A549 (cell line): ENCODE measurements around the gene OBSCN. TPM values are rescaled to one million over a fixed set of nuclear protein-coding genes. Genes with fewer than 3 reads are reported as not detected.

ENCODE experiments used
- ATAC-seq, 2 experiments: fragments of 200-7000 bp in 1 of 2; fragments of >200 bp in 1 of 2; cut with Nextera tagmentation in 1 of 2; cut with Tn5 transposase in 1 of 2; 3 replicates each; pipeline versions ENCODE4 v1.8.0 to v1.9.1; 2018 to 2020; ENCODE audit warnings: mild to moderate bottlenecking in 1 of 2, moderate library complexity in 1 of 2
- CTCF ChIA-PET: fragments of 300-600 bp; sonication (Branson Sonifier 250); formaldehyde crosslinking; extraction: SDS; loops from one replicate; lab custom pipeline; 2021; ENCODE audit warnings: antibody characterized with exemption, inconsistent platforms; lab: Yijun Ruan, JAX
- POLR2A ChIA-PET: fragments of 350-600 bp; formaldehyde crosslinking; extraction: SDS; loops from one replicate; lab custom pipeline; 2021; ENCODE audit warnings: antibody characterized with exemption, inconsistent platforms; lab: Yijun Ruan, JAX
- DNase-seq, 2 experiments: peaks; one replicate each; pipeline versions ENCODE4 v3.0.0 to v3.0.0-alpha.2; 2011 to 2016; ENCODE audit warnings: low read depth in 1 of 2, low spot score in 1 of 2
- FAIRE-seq: peaks from 2 replicates; lab custom pipeline; 2011; peaks lifted over from hg19 to GRCh38; lab: Jason Lieb, UNC
- H3K27ac ChIP-seq, 2 experiments: fragments of >200 bp; sonication (Bioruptor Twin); formaldehyde crosslinking; 3 replicates each; pipeline ENCODE4 v1.5.1; 2016 to 2017
- H3K4me1 ChIP-seq: fragments of >200 bp; sonication (Bioruptor Twin); formaldehyde crosslinking; 3 replicates; pipeline ENCODE4 v1.6.1; 2016
- H3K4me2 ChIP-seq: fragments of >200 bp; sonication (Bioruptor Twin); formaldehyde crosslinking; 3 replicates; pipeline ENCODE4 v1.6.1; 2016
- H3K4me3 ChIP-seq: fragments of >200 bp; sonication (Bioruptor Twin); formaldehyde crosslinking; 3 replicates; pipeline ENCODE4 v1.5.1; 2016
- H3K9me3 ChIP-seq: fragments of >200 bp; sonication (Bioruptor Twin); formaldehyde crosslinking; 3 replicates; pipeline ENCODE4 v1.6.1; 2016
- ATOH8 ChIP-seq: fragments of 250-450 bp; sonication (Bioruptor Pico); IDR thresholded peaks from 2 replicates; pipeline ENCODE4 v1.5.0; 2020; ENCODE audit warnings: low read depth, mild to moderate bottlenecking, moderate library complexity
- BHLHE40 ChIP-seq: IDR thresholded peaks from 2 replicates; pipeline ENCODE4 v1.6.1; 2012; ENCODE audit warnings: low read depth, low read length, inconsistent platforms
- CBX2 ChIP-seq: fragments of 200-600 bp; sonication (generic); IDR thresholded peaks from 2 replicates; pipeline ENCODE4 v1.6.1; 2016; ENCODE audit warnings: low read depth, mild to moderate bottlenecking, borderline replicate concordance
- CEBPB ChIP-seq, 2 experiments: fragments of >200 bp in 1 of 2; sonication (Bioruptor Twin) in 1 of 2; formaldehyde crosslinking in 1 of 2; IDR thresholded peaks; 2 replicates each; pipeline ENCODE4 v1.6.1; 2012 to 2016
- E2F6 ChIP-seq: IDR thresholded peaks from 2 replicates; pipeline ENCODE4 v1.6.1; 2012; ENCODE audit warnings: low read depth, borderline replicate concordance
- EHF ChIP-seq: fragments of 250-450 bp; sonication (Bioruptor Pico); IDR thresholded peaks from 2 replicates; pipeline ENCODE4 v1.5.0; 2020; ENCODE audit warnings: mild to moderate bottlenecking
- ELK1 ChIP-seq: fragments of 150-350 bp; IDR thresholded peaks from 2 replicates; pipeline ENCODE4 v1.6.1; 2014; ENCODE audit warnings: low read depth, mild to moderate bottlenecking, low read length
- EP300 ChIP-seq, 2 experiments: fragments of >200 bp; sonication (Bioruptor Twin); formaldehyde crosslinking; IDR thresholded peaks; 2 replicates in 1 of 2; 3 replicates in 1 of 2; pipeline ENCODE4 v1.6.1; 2016 to 2017
- ESRRA ChIP-seq: fragments of 150-350 bp; IDR thresholded peaks from 2 replicates; pipeline ENCODE4 v1.6.1; 2014; ENCODE audit warnings: mild to moderate bottlenecking, low read length, borderline replicate concordance
- FOSB ChIP-seq: fragments of 250-450 bp; sonication (Bioruptor Pico); IDR thresholded peaks from 2 replicates; pipeline ENCODE4 v1.5.0; 2020; ENCODE audit warnings: mild to moderate bottlenecking, moderate library complexity
- FOSL2 ChIP-seq, 2 experiments: fragments of 450-650 bp in 1 of 2; fragments of >200 bp in 1 of 2; sonication (Bioruptor Twin) in 1 of 2; formaldehyde crosslinking; IDR thresholded peaks; 2 replicates each; pipeline versions ENCODE4 v1.5.0 to v1.6.1; 2016 to 2020; ENCODE audit warnings: mild to moderate bottlenecking in 1 of 2, moderate library complexity in 1 of 2
- FOXS1 ChIP-seq: fragments of 250-450 bp; sonication (Bioruptor Pico); IDR thresholded peaks from 2 replicates; pipeline ENCODE4 v1.5.0; 2020; ENCODE audit warnings: mild to moderate bottlenecking, moderate library complexity
- GATA3 ChIP-seq: IDR thresholded peaks from 2 replicates; pipeline ENCODE4 v1.6.1; 2012; ENCODE audit warnings: borderline replicate concordance
- HEYL ChIP-seq: fragments of 250-450 bp; sonication (Bioruptor Pico); IDR thresholded peaks from 2 replicates; pipeline ENCODE4 v1.8.0; 2021; ENCODE audit warnings: mild to moderate bottlenecking, moderate library complexity
- HOXB13 ChIP-seq: fragments of 250-450 bp; sonication (Bioruptor Pico); IDR thresholded peaks from 2 replicates; pipeline ENCODE4 v1.5.0; 2020; ENCODE audit warnings: low read depth, mild to moderate bottlenecking, moderate library complexity
- HOXB5 ChIP-seq: fragments of 250-450 bp; sonication (Bioruptor Pico); IDR thresholded peaks from 2 replicates; pipeline ENCODE4 v1.5.0; 2020; ENCODE audit warnings: mild to moderate bottlenecking, moderate library complexity
- JUN ChIP-seq, 2 experiments: fragments of >200 bp; sonication (Bioruptor Twin); formaldehyde crosslinking; IDR thresholded peaks; 2 replicates in 1 of 2; 3 replicates in 1 of 2; pipeline ENCODE4 v1.6.1; 2016 to 2017
- JUNB ChIP-seq: fragments of >200 bp; sonication (Bioruptor Twin); formaldehyde crosslinking; IDR thresholded peaks from 2 replicates; pipeline ENCODE4 v1.6.1; 2016
- KDM1A ChIP-seq: fragments of 200-600 bp; sonication (generic); IDR thresholded peaks from 2 replicates; pipeline ENCODE4 v1.6.1; 2016; ENCODE audit warnings: low read depth, mild to moderate bottlenecking
- MAFK ChIP-seq: fragments of 450-650 bp; IDR thresholded peaks from 2 replicates; pipeline ENCODE4 v1.6.1; 2014; ENCODE audit not compliant: partially characterized antibody
- MYC ChIP-seq: IDR thresholded peaks from 2 replicates; pipeline ENCODE4 v1.6.1; 2012; ENCODE audit warnings: mild to moderate bottlenecking, inconsistent platforms, low read length, improper control_type of control experiment, borderline replicate concordance
- NPAS2 ChIP-seq: fragments of 250-450 bp; sonication (Bioruptor Pico); IDR thresholded peaks from 2 replicates; pipeline ENCODE4 v1.8.0; 2022; ENCODE audit warnings: mild to moderate bottlenecking, moderate library complexity, borderline replicate concordance
- PBX3 ChIP-seq: IDR thresholded peaks from 2 replicates; pipeline ENCODE4 v1.6.1; 2012
- RAD21 ChIP-seq, 2 experiments: fragments of >200 bp in 1 of 2; sonication (Bioruptor Twin) in 1 of 2; formaldehyde crosslinking in 1 of 2; IDR thresholded peaks in 1 of 2; conservative IDR thresholded peaks in 1 of 2; 2 replicates in 1 of 2; 3 replicates in 1 of 2; pipeline ENCODE4 v1.6.1; 2012 to 2018; ENCODE audit warnings: inconsistent platforms in 1 of 2
- RNF2 ChIP-seq: fragments of 200-600 bp; sonication (generic); IDR thresholded peaks from 2 replicates; pipeline ENCODE4 v1.6.1; 2016; ENCODE audit warnings: low read depth, mild to moderate bottlenecking, antibody characterized with exemption, moderate library complexity, borderline replicate concordance
- TP53 ChIP-seq: fragments of 250-450 bp; sonication (Bioruptor Pico); IDR thresholded peaks from 2 replicates; pipeline ENCODE4 v1.5.0; 2021; ENCODE audit warnings: mild to moderate bottlenecking, moderate library complexity
- ZFP36 ChIP-seq: fragments of 450-650 bp; IDR thresholded peaks from 2 replicates; pipeline ENCODE4 v1.6.1; 2014; ENCODE audit warnings: borderline replicate concordance; ENCODE audit not compliant: partially characterized antibody
- ZNF302 ChIP-seq: fragments of 250-450 bp; sonication (Bioruptor Pico); IDR thresholded peaks from 2 replicates; pipeline ENCODE4 v1.9.0; 2021; ENCODE audit warnings: inconsistent platforms, mild to moderate bottlenecking, moderate library complexity
- WGBS: methylation state at CpG from one replicate; pipeline ENCODE4 v1.1.6; 2017; ENCODE audit errors: missing lambda C conversion rate; 5-methylcytosine and 5-hydroxymethylcytosine counted together
- polyA plus RNA-seq, 4 experiments: library from polyadenylated mRNA; depleted of rRNA in 3 of 4; stranded (reverse); fragments of >200 nt; fragmentation: RNase III in 1 of 4; extraction: RNeasy Plus Mini Kit Qiagen cat#74134 plus additional on column Dnase treatment in 1 of 4; gene quantifications; 2 replicates in 3 of 4; 3 replicates in 1 of 4; pipeline ENCODE4 v1.2.3, GENCODE V29; 2011 to 2017
- TF ChIP-seq, protein P1 (sequence below): fragments of >200 bp; sonication (Bioruptor Twin); formaldehyde crosslinking; IDR thresholded peaks from 3 replicates; pipeline ENCODE4 v1.6.1; 2016

Gene OBSCN
- polyA plus RNA-seq, 2 of the 4 experiments (the other 2 are of a cell fraction) = 3.1 to 6.8 TPM

GRCh38 chr1:228214921-228215662, 7.2 kb downstream of the OBSCN start:
- ChIA-PET POLR2A (no interaction called here), CTCF (interaction anchor here (0.6 to 1.6 kb wide), 9 partner anchors 8 to 301 kb away, joined by 3 to 5 read pairs (median 3); no protein-coding TSS in a partner anchor)
- WGBS = 95% methylated on average over 16 of the region's 23 CpGs

DNA sequence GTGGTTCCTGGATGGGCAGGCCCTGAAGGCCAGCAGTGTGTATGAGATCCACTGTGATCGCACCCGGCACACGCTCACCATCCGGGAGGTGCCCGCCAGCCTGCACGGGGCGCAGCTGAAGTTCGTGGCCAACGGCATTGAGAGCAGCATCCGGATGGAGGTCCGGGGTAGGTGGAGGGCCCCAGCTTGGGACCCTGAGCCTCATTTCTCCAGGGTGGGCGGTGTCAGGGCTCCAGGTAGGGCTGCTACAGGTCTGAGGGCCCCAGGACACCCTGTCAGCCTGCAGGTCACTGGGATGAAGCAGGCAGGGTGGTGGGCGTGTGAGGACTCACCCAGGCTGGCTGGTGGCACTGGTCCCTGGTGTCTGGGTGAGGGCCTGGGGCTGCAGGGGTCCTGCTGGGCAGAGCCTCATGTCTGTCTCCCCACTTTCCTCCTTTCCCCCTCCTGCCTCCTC, 7.8 kb downstream of the OBSCN start:
- Histone ChIP-seq H3K4me3 (no peak overlapping the region), H3K27ac (no peak overlapping the region), H3K9me3 (no peaks in the 10 kb centered on the region), H3K4me2 (no peak overlapping the region), H3K4me1 (peaks cover 9% of the 10 kb centered on the region; the same call in 2 of the 3 replicates)
- ChIA-PET POLR2A (no interaction called here), CTCF (interaction anchor here (0.6 to 1.2 kb wide), 3 partner anchors 8 to 85 kb away, joined by 3 read pairs; no protein-coding TSS in a partner anchor)
- WGBS = 91% methylated on average over 12 of the region's 13 CpGs
- no peak for ATAC-seq
- DNase-seq = no peak
- no peak for FAIRE-seq
- TF ChIP-seq GATA3 = no peak
- TF ChIP-seq RNF2 = no peak
- TF ChIP-seq MYC = no peak
- no peak for TF ChIP-seq JUN (IDR thresholded peaks at IDR 0.05)
- TF ChIP-seq ZFP36 = no peak
- TF ChIP-seq, protein P1, sequence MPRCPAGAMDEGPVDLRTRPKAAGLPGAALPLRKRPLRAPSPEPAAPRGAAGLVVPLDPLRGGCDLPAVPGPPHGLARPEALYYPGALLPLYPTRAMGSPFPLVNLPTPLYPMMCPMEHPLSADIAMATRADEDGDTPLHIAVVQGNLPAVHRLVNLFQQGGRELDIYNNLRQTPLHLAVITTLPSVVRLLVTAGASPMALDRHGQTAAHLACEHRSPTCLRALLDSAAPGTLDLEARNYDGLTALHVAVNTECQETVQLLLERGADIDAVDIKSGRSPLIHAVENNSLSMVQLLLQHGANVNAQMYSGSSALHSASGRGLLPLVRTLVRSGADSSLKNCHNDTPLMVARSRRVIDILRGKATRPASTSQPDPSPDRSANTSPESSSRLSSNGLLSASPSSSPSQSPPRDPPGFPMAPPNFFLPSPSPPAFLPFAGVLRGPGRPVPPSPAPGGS = no peak
- no peak for TF ChIP-seq KDM1A
- no peak for TF ChIP-seq FOSL2 (IDR thresholded peaks at IDR 0.05)
- no peak for TF ChIP-seq FOSL2 (CRISPR knock-in tag; IDR thresholded peaks at IDR 0.05)
- no peak for TF ChIP-seq CBX2
- TF ChIP-seq ELK1 = no peak
- no peak for TF ChIP-seq PBX3
- TF ChIP-seq HEYL = no peak
- TF ChIP-seq EP300 (IDR thresholded peaks at IDR 0.05) = no peak
- TF ChIP-seq NPAS2 (CRISPR knock-in tag) = no peak
- no peak for TF ChIP-seq FOSB

More at GRCh38 chr1:228214921-228215662, 7.2 kb downstream of the OBSCN start:
- no peak for FAIRE-seq
- Histone ChIP-seq H3K4me1 (peaks cover 15% of the 10 kb centered on the region), H3K27ac (no peak overlapping the region), H3K9me3 (no peaks in the 10 kb centered on the region), H3K4me2 (no peak overlapping the region), H3K4me3 (no peak overlapping the region)
- no peak for DNase-seq
- TF ChIP-seq CBX2 (no peak), JUNB (no peak), HOXB13 (no peak), ATOH8 (no peak), MAFK (no peak), ELK1 (no peak), ESRRA (no peak), HOXB5 (no peak), ZNF302 (CRISPR knock-in tag) (no peak), BHLHE40 (no peak), E2F6 (no peak), CEBPB (IDR thresholded peaks at IDR 0.05) (no peak), NPAS2 (CRISPR knock-in tag) (no peak), FOXS1 (CRISPR knock-in tag) (no peak), EHF (no peak), TP53 (CRISPR knock-in tag) (no peak), JUN (IDR thresholded peaks at IDR 0.05) (no peak), RAD21 (conservative IDR thresholded peaks at IDR 0.05 in 1 of 2, IDR thresholded peaks at IDR 0.05 in 1 of 2) (no peak), FOSB (no peak)
- TF ChIP-seq, protein P1 = no peak
- ATAC-seq = no peak
